PC-9 (cell line): ENCODE results near the gene NOS1AP.

Experiments used
- EZH2 ChIP-seq: fragments of 200-600 bp; sonication (generic); IDR thresholded peaks from 2 replicates; pipeline ENCODE4 v1.8.0; 2017; ENCODE audit warnings: antibody characterized with exemption, low read depth
- TF ChIP-seq, protein P1 (sequence below): fragments of 200-600 bp; sonication (generic); conservative IDR thresholded peaks from 2 replicates; pipeline ENCODE4 v1.6.1; 2017; ENCODE audit warnings: mixed run types, antibody characterized with exemption, mild to moderate bottlenecking, moderate library complexity

- TF ChIP-seq, protein P1, sequence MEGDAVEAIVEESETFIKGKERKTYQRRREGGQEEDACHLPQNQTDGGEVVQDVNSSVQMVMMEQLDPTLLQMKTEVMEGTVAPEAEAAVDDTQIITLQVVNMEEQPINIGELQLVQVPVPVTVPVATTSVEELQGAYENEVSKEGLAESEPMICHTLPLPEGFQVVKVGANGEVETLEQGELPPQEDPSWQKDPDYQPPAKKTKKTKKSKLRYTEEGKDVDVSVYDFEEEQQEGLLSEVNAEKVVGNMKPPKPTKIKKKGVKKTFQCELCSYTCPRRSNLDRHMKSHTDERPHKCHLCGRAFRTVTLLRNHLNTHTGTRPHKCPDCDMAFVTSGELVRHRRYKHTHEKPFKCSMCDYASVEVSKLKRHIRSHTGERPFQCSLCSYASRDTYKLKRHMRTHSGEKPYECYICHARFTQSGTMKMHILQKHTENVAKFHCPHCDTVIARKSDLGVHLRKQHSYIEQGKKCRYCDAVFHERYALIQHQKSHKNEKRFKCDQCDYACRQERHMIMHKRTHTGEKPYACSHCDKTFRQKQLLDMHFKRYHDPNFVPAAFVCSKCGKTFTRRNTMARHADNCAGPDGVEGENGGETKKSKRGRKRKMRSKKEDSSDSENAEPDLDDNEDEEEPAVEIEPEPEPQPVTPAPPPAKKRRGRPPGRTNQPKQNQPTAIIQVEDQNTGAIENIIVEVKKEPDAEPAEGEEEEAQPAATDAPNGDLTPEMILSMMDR = no peak
- no peak for TF ChIP-seq EZH2
Measured at GRCh38 chr1:162074276-162075005, 5.0 kb downstream of the NOS1AP start.
